ENCODE measurements around the gene NAV2.

DNA sequence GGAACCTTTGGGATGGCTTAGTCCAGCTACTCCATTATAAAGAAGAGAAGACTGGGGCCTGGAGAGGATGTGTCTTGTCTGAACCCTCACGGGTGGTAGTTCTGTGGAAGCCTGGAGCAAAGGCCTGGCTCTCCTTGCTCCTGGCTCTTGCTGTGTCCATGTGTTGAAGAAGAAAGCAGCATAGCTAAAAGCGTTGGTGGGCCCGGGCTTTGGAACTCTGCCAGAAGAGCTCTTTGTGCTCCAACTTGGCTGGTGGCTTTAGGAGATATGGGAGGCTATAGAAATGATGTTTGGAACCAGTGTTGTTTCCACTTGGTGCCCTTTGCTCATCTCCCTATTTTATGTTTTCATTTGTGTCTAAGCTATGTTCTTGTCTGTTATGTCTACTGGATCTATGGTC is 316.6 kb downstream of the NAV2 start:
- TF ChIP-seq, protein P1, sequence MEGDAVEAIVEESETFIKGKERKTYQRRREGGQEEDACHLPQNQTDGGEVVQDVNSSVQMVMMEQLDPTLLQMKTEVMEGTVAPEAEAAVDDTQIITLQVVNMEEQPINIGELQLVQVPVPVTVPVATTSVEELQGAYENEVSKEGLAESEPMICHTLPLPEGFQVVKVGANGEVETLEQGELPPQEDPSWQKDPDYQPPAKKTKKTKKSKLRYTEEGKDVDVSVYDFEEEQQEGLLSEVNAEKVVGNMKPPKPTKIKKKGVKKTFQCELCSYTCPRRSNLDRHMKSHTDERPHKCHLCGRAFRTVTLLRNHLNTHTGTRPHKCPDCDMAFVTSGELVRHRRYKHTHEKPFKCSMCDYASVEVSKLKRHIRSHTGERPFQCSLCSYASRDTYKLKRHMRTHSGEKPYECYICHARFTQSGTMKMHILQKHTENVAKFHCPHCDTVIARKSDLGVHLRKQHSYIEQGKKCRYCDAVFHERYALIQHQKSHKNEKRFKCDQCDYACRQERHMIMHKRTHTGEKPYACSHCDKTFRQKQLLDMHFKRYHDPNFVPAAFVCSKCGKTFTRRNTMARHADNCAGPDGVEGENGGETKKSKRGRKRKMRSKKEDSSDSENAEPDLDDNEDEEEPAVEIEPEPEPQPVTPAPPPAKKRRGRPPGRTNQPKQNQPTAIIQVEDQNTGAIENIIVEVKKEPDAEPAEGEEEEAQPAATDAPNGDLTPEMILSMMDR (IDR thresholded peaks at IDR 0.05), result no peak
- no peak for TF ChIP-seq POLR2A (IDR thresholded peaks at IDR 0.05)

Data from testis (tissue), 2 donors.